HL-60/S4 (cell line): ENCODE results near the gene POLR3F.
"Not testable (repeated sequence)": the region's sequence is repeated elsewhere in the genome, so short reads cannot be mapped to it uniquely, and the experiment has no call there.

Experiments
- in situ Hi-C: fragments of 300-500 bp; cut with MboI; formaldehyde crosslinking; loops from 2 replicates; pipeline ENCODE4 v1.14.3; 2022; ENCODE audit warnings: low sequenced_read_pairs

POLR3F gene

DNA sequence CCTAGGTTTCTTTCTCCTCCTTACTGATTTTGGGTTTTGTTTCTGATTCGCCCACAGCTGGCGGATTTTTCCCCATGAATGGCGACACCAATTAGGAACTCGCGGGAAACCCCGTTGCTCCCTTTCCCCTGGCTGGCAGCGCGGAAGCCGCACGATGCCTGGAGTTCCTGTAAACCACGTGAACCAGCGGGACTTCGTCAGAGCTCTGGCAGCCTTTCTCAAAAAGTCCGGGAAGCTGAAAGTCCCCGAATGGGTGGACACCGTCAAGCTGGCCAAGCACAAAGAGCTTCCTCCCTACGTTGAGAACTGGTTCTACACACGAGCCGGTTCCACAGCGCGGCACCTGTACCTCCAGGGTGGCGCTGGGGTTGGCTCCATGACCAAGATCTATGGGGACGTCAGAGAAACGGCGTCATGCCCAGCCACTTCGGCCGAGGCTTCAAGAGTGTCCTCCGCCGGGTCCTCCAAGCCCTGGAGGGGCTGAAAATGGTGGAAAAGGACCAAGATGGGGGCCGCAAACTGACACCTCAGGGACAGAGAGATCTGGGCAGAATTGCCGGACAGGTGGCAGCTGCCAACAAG lies 37.4 kb downstream of the POLR3F start:
- in situ Hi-C loops: no loop called here

DNA sequence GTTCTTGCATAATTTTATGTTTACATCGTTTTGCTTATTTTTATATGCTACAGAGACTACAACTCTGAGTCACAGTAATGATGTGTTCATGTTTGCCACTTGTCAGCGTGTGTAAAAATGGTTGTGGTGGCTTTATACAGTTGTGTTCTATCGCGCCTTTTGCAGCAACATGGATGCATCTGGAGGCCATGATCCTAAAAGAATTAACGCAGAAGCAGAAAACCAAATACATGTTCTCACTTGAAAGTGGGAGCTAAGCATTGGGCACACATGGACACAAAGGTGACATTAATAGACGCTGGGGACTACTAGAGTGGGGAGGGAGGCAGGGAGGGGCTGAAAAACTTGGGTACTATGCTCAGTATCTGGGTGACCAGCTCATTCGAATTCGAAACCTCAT lies 39.6 kb downstream of the POLR3F start:
- in situ Hi-C loops: no loop called here

DNA sequence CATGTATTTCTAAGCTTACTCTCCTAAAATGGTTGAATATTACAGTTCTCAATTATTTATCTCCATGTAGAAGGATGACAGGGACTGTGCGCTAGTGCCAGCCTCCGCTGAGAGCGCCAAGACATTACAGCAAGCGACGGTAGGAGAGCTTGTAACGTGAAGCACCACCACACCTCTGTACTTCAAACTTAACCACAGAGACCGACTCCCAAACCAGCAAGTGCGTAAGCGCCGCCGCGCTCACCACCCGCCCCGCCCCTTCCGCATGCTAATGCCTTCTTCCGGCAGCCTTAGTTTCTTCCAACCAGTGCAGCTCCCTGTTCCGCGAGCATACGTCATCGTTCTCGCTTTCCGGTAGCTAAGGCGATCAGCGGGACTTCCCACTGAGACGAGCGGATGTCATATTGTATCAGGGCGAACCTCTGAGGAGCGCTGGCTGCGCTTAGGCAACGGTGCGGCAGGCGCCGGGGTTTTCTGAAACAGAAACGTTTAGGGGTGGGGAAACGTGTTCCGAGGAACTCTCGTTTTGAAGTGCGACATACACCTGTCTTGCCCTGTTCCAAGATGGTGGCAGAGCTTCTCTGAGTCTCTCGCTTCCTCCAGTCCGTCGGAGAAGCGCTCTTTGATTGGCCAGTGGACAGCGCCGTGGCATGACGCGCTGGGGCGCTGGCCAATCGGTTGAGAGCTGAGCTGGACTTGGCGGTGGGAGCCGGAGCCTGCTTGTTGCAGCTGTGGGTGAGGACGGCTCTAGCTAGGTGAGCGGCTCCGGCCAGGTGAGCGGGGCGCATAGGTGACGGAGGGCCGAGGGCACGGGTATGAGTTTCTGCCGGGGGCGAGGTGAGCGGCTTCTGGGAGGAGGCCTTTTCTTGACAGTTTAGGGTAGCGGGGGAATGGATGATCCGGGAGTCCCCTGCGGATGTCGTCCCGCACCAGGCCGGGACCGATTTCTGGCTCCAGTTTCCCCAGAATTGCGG lies 40.3 kb downstream of the POLR3F start, which contains the start of gene SEC23B:
TSS of gene SEC23B (plus strand) at position 723 of the 974 bp plus-strand sequence. CDS start 2,896 bp downstream, outside the sequence.
- in situ Hi-C loops: no loop called here

DNA sequence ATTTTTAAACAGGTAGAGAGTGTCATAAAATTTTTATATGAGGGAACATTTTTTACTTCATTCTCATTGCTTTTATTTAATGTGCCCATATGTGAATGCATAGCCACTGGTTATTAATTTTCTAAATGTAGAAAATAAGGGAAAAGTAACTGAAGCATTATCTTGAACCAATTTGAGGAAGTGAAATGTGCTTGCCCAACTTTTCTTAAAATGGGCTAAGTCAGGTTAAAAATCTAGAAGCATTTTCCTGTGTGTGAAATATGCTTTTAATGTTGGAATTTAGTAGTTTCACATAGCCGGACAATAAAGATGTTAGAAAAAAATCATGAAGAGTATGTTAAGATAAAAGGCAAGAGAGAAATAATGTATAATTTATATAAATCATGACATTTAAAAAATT lies 44.4 kb downstream of the POLR3F start:
- in situ Hi-C loops: no loop called here

DNA sequence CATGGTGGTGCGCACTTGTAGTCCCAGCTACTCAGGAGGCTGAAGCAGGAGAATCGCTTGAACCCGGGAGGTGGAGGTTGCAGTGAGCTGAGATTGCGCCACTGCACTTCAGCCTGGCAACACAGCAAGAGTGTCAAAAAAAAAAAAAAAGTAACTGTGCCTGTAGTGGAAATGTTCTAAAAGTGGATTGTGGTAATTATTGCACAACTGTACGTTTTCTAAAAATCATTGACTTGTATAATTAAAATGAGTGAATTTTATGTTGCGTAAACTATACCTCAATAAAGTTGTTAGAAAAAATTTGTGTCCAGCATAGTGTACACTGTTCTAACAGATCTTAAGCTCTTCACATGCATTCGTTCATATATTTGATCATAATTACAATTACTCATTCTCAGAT lies 46.0 kb downstream of the POLR3F start:
- in situ Hi-C loops: no loop called here

DNA sequence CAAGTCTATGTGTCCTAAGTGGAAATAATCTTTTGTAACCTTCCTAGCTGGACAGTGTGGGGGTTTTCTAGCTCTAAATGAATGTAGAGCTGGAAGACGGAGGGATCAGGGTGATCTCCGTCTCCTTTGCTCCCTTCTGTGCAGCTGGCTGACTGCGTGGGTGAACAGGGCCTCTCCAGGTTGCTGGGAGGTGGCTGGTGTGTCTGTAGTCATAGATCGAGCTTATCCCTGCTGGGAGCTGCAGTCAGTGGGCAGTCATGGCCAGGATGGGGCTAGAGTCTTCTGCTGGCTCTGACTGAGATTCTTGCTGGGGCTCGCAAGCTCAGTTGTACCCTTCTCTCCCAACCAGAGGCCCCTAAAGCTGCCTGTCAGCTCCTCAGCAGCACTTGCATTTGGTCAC lies 46.9 kb downstream of the POLR3F start:
- in situ Hi-C loops: no loop called here

DNA sequence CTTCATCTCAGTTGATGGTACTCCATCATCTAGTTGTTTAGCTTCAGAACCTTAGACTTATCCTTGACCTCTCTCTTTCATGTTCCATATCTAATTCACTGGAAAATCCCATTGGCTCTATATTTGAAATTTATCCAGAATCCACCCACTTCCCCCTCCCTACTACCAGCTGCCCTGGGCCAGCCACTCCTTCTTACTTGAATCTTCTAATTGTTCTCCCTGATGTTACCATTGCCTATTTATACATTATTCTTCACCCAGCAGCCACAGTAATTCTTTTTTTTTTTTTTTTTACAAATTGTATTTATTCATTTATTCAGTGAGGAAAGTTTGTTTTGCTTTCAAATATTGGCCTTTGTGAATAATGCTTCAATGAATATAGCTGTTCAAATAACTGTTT lies 48.8 kb downstream of the POLR3F start:
- in situ Hi-C loops: no loop called here

DNA sequence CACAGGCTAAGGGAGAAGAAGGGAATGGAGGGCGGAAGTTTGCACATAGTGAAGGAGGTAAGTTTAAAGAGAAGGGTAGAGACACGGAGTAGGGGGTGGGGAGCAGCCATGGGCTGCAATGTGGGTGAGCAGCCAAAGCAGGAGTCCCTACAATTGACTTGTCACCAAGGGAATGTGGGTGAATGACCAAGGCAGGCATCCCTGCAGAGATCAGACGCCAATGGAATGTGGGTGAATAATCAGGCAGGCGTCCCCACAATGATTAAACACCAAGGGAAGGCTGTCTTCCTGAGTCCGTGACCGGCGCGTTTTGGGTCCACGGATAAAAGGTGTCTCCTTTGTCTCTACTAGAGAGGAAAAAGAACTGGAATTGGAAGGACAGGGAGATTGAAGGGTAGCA lies 54.9 kb downstream of the POLR3F start:
- in situ Hi-C loops: not testable (repeated sequence)

DNA sequence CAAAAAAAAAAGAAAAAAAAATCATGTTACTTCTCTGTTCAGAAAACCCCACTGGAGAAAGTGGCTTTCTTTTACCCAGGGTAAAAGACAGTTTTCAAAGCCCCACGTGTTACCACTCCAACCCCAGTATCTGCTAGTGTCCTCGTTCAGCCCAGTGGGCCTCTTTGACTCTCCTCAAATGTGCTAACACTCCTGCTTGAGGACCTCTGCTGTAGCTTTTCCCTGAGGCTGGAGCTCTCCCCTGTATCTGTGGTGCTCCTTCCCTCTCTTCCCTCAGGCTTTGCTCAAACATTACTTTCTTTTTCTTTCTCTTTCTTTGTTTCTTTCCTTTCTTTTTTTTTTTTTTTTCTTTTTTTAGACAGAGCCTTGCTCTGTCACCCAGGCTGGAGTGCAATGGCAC lies 55.9 kb downstream of the POLR3F start:
- in situ Hi-C loops: no loop called here

DNA sequence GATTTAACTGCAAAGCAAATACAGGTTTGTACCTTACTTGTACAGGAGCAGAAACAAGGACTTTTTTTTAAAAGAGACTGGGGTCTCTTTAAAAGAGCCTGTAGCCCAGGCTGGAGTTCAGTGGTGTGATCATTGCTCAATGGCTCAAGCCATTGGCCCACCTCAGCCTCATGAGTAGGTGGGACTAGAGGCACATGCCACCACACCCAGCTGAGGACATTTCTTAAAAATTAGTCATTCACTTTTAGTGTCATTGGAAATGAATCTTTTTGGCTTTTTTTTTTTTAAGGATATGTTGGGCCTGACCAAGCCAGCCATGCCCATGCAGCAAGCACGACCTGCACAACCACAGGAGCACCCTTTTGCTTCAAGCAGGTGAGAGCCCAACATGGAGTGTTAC lies 57.5 kb downstream of the POLR3F start:
- in situ Hi-C loops: no loop called here

DNA sequence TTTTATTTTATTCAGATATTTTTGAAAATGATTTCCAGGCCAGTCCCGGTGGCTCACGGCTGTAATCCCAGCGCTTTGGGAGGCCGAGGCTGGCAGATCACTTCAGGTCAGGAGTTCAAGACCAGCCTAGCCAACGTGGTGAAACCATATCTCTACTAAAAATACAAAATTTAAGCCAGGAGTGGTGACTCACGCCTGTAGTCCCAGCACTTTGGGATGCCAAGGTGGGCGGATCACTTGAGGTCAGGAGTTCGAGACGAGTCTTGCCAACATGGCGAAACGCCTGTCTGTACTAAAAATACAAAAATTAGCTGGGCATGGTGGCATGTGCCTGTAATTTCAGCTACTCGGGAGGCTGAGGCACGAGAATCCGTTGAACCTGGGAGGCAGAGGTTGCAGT lies 59.6 kb downstream of the POLR3F start:
- in situ Hi-C loops: not testable (repeated sequence)

DNA sequence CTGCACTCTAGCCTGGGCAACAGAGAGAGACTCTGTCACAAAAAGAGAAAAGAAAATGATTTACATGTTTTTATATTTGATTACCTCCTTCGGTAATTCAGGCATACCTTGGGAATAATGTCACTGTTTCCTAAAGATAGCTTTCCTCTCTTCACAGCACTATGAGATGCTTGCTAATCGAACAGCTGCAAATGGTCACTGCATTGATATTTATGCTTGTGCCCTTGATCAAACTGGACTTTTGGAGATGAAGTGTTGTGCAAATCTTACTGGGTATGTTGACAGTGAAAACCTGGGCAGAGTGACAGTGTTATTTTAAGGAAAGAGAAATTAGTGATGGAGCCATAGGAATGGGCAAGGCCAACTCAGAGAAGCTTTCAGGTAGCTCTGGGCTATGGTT lies 60.1 kb downstream of the POLR3F start:
- in situ Hi-C loops: no loop called here

DNA sequence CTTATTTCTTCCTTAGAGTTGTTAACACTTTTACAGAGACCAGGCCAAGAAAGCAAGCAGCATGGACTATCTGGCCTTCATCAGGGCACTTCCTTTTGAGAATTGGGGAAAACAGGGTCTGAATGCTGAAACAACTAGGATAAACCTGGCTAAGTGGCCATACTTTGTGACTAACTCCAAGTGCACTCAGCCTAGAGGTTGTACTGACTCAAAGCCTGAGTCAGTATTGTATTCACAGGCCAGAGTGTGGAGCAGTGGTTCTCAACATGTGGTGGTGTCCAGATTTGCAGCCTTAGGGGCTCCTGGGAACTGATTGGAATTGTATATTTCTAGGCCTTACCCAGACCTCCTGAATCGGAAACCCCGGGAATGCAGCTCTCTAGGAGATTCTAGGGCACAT lies 60.6 kb downstream of the POLR3F start:
- in situ Hi-C loops: no loop called here

DNA sequence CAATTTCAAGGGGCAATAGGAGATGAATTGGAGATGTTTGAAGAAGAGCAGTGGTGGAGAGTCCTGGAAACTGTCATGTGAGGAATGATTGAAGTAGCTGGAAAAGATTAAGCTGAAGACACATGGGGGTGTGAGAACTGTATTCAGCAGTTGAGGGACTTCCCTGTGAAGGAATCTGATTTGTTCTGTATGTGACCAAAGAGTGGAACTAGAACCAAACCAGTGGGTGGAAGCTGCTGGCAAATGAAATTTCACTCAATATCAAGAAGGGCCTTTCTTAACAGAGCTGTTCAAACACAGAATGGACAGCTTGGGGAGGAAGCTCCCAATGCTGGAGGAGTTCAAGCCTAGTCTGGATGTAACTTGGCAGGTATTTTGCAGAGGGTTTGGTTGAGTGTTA lies 61.9 kb downstream of the POLR3F start:
- in situ Hi-C loops: no loop called here

DNA sequence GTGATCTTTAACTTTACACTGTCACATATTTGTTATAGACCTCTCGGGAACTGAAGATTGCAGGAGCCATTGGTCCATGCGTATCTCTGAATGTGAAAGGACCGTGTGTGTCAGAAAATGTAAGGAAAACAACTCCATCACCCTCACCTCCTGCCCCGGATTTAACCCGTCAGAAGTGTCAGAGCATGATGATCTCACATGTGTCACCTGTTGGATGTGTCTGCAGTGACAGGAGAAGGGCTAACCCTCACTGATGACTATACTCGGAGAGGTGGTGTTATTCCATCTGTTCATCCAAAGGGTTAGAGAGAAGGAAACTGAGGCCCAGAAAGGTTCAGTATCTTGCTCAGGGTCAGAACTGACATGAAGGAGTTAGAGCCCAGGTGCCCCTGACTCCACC lies 65.4 kb downstream of the POLR3F start:
- in situ Hi-C loops: no loop called here

DNA sequence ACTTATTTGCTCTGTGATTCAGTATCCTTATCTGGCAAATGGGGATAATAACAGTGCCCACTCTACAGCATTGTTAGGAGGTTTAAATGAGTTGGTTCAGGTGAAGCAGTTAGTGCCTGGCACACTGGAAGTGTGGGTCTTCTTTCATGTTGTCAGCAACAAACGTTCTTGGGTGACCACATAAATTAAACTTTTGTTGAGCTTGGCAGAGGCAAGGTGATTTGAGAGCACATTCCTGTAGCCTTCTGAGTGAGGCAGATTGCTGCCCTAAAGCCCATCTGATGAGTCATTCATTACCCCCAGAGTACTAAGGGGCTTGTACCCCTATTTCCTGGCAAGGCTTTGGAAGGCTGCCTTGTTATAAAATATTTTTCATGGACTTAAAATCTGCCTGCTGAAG lies 66.3 kb downstream of the POLR3F start:
- in situ Hi-C loops: no loop called here

DNA sequence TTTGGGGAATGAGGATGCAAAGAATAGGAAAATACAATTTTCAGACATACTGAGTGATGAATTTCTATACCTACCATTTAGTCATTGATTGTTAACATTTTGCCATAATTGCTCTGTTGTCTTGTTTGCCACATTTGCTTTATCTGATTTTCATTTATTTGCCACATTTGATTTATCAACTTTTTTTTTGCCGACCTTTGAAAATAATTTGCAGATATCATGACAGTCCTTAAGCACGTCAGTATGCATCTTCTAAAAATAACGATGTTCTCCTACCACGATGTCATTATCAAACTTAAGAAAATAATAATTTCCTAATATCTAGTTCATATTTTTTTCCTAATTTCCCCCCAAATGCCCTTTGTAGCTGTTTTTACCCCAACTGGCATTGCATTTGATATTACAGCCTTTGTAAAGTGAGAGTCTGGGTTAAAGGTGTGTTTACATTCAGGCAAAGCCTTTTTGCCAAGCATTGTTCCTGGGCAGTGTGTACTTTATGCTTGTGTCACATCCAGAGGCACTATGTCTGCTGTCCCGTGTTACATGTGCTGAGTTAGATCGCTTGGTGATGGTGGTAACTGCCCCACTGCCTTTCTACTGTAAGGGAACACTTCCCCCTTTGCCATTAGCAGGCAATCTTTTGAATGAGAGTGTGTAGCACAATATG lies 66.9 kb downstream of the POLR3F start:
- in situ Hi-C loops: no loop called here
